Body of pancreas (tissue), 4 donors: Measurements from ENCODE around the gene NCAM2. TPM values are rescaled to one million over a fixed set of nuclear protein-coding genes. Genes with fewer than 3 reads are reported as not detected.

Experiments used
- ATAC-seq: fragments of 150-250 bp; one replicate; pipeline ENCODE4 v1.9.1; 2016
- DNase-seq, 4 donors: peaks; one replicate each; pipeline ENCODE4 v3.0.0-alpha.2; 2019
- H3K27ac ChIP-seq, 4 donors: fragments of 200-600 bp; sonication (generic); 1 replicate in 3 of 4; 2 replicates in 1 of 4; pipeline versions ENCODE4 v1.5.1 to v1.6.1; 2016 to 2019; ENCODE audit warnings: mild to moderate bottlenecking in 1 of 4, mixed read lengths in 1 of 4, moderate library complexity in 1 of 4
- H3K27me3 ChIP-seq, 2 donors: fragments of 200-600 bp; sonication (generic); one replicate each; pipeline ENCODE4 v1.6.0; 2016; ENCODE audit warnings: mild to moderate bottlenecking in 1 of 2
- H3K36me3 ChIP-seq, 2 donors: fragments of 200-600 bp; sonication (generic); replicated peaks in 1 of 2; 2 replicates each; pipeline ENCODE4 v1.5.1; 2016; ENCODE audit warnings: low read depth in 2 of 2; ENCODE audit not compliant: insufficient read depth in 1 of 2
- H3K4me1 ChIP-seq: fragments of 200-600 bp; sonication (generic); one replicate; pipeline ENCODE4 v1.6.0; 2016
- H3K4me3 ChIP-seq, 2 donors: fragments of 200-600 bp; sonication (generic); 1 replicate in 1 of 2; 2 replicates in 1 of 2; pipeline ENCODE4 v1.5.1; 2016 to 2019
- H3K9me3 ChIP-seq, 3 donors: fragments of 200-600 bp; sonication (generic); 1 replicate in 2 of 3; 2 replicates in 1 of 3; pipeline ENCODE4 v1.5.1; 2016
- CTCF ChIP-seq, 7 experiments: fragments of 450-650 bp in 4 of 7; fragments of 200-600 bp in 3 of 7; sonication (generic) in 3 of 7; IDR thresholded peaks; one replicate each; pipeline ENCODE4 v1.5.1; 2016 to 2019; ENCODE audit warnings: antibody characterized with exemption in 7 of 7
- POLR2A ChIP-seq, 3 donors: fragments of 450-650 bp; IDR thresholded peaks; one replicate each; pipeline ENCODE4 v1.6.1; 2016; ENCODE audit warnings: antibody characterized with exemption in 3 of 3, mild to moderate bottlenecking in 2 of 3
- whole genome bisulfite sequencing, 2 donors: methylation state at CpG; one replicate each; pipeline ENCODE4 v1.1.5; 2017; 5-methylcytosine and 5-hydroxymethylcytosine counted together
- intact Hi-C: fragments of 100-400 bp; cut with DNase I; formaldehyde crosslinking; loops from one replicate; pipeline ENCODE4 v1.15.1; 2023
- total RNA-seq, 2 donors: library from RNA; depleted of rRNA; stranded (reverse); fragments of >200 nt; gene quantifications; one replicate each; pipeline ENCODE4 v1.1.0, GENCODE V29; 2016

Gene NCAM2
- total RNA-seq, 2 donors from 2014 or later, result under 0.01 to 0.26 TPM

DNA sequence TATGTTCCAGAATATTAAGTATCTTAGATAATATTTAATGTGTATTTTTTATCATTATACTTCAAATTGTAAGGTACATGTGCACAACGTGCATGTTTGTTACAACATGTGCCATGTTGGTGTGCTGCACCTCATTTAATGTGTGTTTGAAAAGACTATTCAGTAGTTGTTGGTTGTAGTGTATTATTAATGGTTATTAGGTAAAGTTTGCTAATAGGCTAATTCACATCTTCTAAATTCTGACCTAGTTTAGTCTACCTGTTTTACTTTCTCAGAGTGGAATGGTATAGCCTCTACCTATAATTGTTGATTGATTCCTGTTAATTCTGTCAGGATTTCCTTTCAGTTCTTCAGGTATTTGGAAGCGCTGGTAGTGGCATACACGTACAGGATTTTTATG lies 153.0 kb downstream of the NCAM2 start:
- H3K27me3 ChIP-seq, result no peaks in the 10 kb centered on the region
- H3K36me3 ChIP-seq, result no peaks in the 10 kb centered on the region
- no peak for ATAC-seq
- no peaks in the 10 kb centered on the region for H3K4me1 ChIP-seq
- intact Hi-C loops, result no loop called here
- TF ChIP-seq CTCF (IDR thresholded peaks at IDR 0.05) (no peak), POLR2A (IDR thresholded peaks at IDR 0.05) (no peak)
- no peaks in the 10 kb centered on the region for H3K9me3 ChIP-seq
- H3K27ac ChIP-seq, result no peak overlapping the region
- H3K4me3 ChIP-seq, result no peak overlapping the region
- WGBS, 2 donors, result 55 to 59% methylated on average over 3 of the region's 3 CpGs
- no peak for DNase-seq

- intact Hi-C loops, result no loop called here
- H3K36me3 ChIP-seq, result no peaks in the 10 kb centered on the region
- no peak overlapping the region for H3K4me3 ChIP-seq
- no peak overlapping the region for H3K27ac ChIP-seq
- no peak for ATAC-seq
- no peaks in the 10 kb centered on the region for H3K9me3 ChIP-seq
- no peak for DNase-seq
- H3K27me3 ChIP-seq, result no peaks in the 10 kb centered on the region
- no peak for TF ChIP-seq POLR2A (IDR thresholded peaks at IDR 0.05)
- no peak for TF ChIP-seq CTCF (IDR thresholded peaks at IDR 0.05)
- H3K4me1 ChIP-seq, result no peaks in the 10 kb centered on the region
Observed at GRCh38 chr21:21156397-21156796, 158.2 kb downstream of the NCAM2 start.

DNA sequence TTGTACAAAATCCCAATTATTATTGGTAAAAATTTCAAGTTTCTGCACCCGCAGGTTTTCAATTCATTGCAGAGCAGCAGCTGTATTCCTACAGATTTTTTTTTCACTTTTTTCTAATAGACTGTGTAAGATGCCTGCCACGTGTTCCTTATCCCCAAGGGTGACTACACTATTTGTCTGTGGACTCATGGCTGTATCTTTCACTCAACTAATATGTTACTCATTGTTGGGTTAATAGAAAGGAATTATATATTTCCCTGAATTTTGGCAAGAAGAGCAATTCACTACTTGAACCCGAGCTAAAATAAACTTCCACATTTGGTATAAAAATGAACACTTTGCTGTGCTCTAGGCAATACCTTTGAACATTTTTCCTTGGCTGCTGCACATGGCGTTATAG lies 158.7 kb downstream of the NCAM2 start:
- Histone ChIP-seq H3K36me3 (no peaks in the 10 kb centered on the region), H3K27ac (no peak overlapping the region), H3K9me3 (no peaks in the 10 kb centered on the region), H3K4me1 (no peaks in the 10 kb centered on the region), H3K27me3 (no peaks in the 10 kb centered on the region), H3K4me3 (no peak overlapping the region)
- no peak for ATAC-seq
- TF ChIP-seq CTCF (IDR thresholded peaks at IDR 0.05) (no peak), POLR2A (IDR thresholded peaks at IDR 0.05) (no peak)
- WGBS, 2 donors, result 49 to 50% methylated on average over 4 of the region's 4 CpGs
- no peak for DNase-seq
- intact Hi-C loops, result no loop called here

GRCh38 chr21:21158376-21158918 lies 160.2 kb downstream of the NCAM2 start:
- ATAC-seq (no peak), DNase-seq (no peak)
- TF ChIP-seq CTCF (IDR thresholded peaks at IDR 0.05), result no peak
- TF ChIP-seq POLR2A (IDR thresholded peaks at IDR 0.05), result no peak
- Histone ChIP-seq H3K9me3 (no peaks in the 10 kb centered on the region), H3K4me3 (no peak overlapping the region), H3K27ac (no peak overlapping the region), H3K27me3 (no peaks in the 10 kb centered on the region), H3K4me1 (no peaks in the 10 kb centered on the region), H3K36me3 (no peaks in the 10 kb centered on the region)
- WGBS, 2 donors, result 77 to 80% methylated on average over 12 of the region's 12 CpGs
- intact Hi-C loops, result no loop called here

DNA sequence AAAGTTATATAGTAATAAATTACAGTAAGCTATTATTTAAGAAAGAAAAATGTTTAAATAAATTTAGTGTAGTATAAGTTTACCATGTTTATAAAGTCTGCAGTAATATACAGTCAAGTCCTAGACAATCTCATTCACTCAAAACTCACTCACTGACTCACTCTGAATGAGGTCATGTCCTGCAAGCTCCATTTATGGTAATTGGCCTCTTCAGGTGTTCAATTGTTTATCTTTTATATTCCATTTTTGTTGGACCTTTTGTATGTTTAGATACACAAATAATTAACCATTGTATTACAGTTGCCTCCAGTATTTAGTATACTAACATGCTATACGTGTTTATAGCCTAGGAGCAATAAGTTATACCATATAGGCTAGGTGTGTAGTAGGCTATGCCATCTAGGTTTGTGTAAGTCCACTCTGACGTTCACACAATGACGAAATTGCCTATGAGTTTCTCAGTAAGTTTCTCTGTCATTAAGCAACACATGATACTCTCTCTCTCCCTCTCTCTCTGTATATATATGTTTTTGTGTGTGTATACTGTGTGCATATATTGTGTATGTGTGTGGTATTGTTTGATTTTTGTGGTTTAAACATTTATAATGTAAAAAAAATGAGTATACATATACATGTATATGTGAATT lies 161.2 kb downstream of the NCAM2 start:
- TF ChIP-seq POLR2A (IDR thresholded peaks at IDR 0.05) (no peak), CTCF (IDR thresholded peaks at IDR 0.05) (no peak)
- intact Hi-C loops, result no loop called here
- Histone ChIP-seq H3K4me1 (no peaks in the 10 kb centered on the region), H3K27me3 (no peaks in the 10 kb centered on the region), H3K27ac (no peak overlapping the region), H3K36me3 (no peaks in the 10 kb centered on the region), H3K9me3 (no peaks in the 10 kb centered on the region), H3K4me3 (no peak overlapping the region)
- 40 to 53% methylated on average over 3 of the region's 3 CpGs for WGBS, 2 donors
- ATAC-seq (no peak), DNase-seq (no peak)
